ENCODE measurements around the gene POU2F3. TPM values are rescaled to one million over a fixed set of nuclear protein-coding genes. Genes with fewer than 3 reads are reported as not detected.

POU2F3 gene
- total and polyA plus RNA-seq, 2 of the 4 experiments (the other 2 are of a cell fraction): under 0.01 to 0.09 TPM

DNA sequence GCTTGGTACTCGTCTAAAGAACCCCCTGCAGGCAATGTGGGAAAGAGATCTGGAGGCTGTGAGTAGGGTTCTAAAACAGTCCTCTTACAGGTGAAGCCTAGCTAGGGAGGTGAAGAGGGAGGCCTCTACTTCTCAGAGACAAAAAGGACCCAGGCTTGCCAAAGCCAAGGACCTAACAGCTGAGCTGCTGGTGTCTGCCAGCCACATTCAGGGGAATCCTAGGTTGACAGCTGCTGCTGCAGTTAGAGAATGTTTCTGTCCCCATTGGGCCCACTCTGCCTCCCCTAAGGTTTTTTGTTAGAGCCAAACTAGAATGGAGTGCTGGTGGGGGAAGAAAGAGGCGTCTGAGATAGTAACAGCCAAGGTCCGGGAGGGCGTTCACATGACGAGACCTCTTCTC is 58.5 kb downstream of the POU2F3 start:
- no peak overlapping the region for H4K5ac ChIP-seq (ENCODE audit: low read depth, low read length)
- H3K27ac ChIP-seq (ENCODE audit: insufficient read depth, low read length): no peak overlapping the region
- no peaks in the 10 kb centered on the region for H3K79me1 ChIP-seq (ENCODE audit: low read depth in 1 of 2, low read length in 2 of 2)
- peaks cover 50% of the 10 kb centered on the region for H3K27me3 ChIP-seq (ENCODE audit: control insufficient read depth, insufficient read depth, low read length)
- no peak overlapping the region for H2BK5ac ChIP-seq (ENCODE audit: low read depth, low read length, poor library complexity, severe bottlenecking)
- H4K8ac ChIP-seq (ENCODE audit: low read depth in 2 of 2, low read length in 2 of 2): no peak overlapping the region
- no peak overlapping the region for H3K23ac ChIP-seq (ENCODE audit: low read depth, low read length)
- H3K36me3 ChIP-seq (ENCODE audit: control insufficient read depth, insufficient read depth, low read length): no peaks in the 10 kb centered on the region
- H3K9me3 ChIP-seq (ENCODE audit: control insufficient read depth, insufficient read depth, low read length): no peaks in the 10 kb centered on the region
- no TSS peak for BruUV-seq (replicated peaks)
- H3K9me1 ChIP-seq (ENCODE audit: insufficient read depth, low read length): no peaks in the 10 kb centered on the region
- no peak overlapping the region for H2BK15ac ChIP-seq (ENCODE audit: low read depth, low read length)
- H3K4me3 ChIP-seq (ENCODE audit: insufficient read depth, low read depth, low read length): no peak overlapping the region
- H2BK20ac ChIP-seq (ENCODE audit: low read depth, low read length): no peak overlapping the region
- ATAC-seq (ENCODE audit: low read depth) (no peak), DNase-seq (no peak)
- no CpG with 5 or more reads among the region's 5 CpGs for WGBS, 2 experiments (ENCODE audit: extremely low coverage in 2 of 2, insufficient read length in 1 of 2)
- TF ChIP-seq NFE2L2 (IDR thresholded peaks at IDR 0.05; ENCODE audit: low read depth, low read length): no peak
- TF ChIP-seq, protein P1, sequence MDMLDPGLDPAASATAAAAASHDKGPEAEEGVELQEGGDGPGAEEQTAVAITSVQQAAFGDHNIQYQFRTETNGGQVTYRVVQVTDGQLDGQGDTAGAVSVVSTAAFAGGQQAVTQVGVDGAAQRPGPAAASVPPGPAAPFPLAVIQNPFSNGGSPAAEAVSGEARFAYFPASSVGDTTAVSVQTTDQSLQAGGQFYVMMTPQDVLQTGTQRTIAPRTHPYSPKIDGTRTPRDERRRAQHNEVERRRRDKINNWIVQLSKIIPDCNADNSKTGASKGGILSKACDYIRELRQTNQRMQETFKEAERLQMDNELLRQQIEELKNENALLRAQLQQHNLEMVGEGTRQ (IDR thresholded peaks at IDR 0.05; ENCODE audit: low read depth, low read length): no peak
- no peak for TF ChIP-seq FOS (IDR thresholded peaks at IDR 0.05; ENCODE audit: low read depth, low read length)
- TF ChIP-seq ELK1 (IDR thresholded peaks at IDR 0.05; ENCODE audit: borderline replicate concordance, low read depth, low read length): no peak
- no peak for TF ChIP-seq RAD21 (IDR thresholded peaks at IDR 0.05; ENCODE audit: low read length)
- TF ChIP-seq MXI1 (IDR thresholded peaks at IDR 0.05; ENCODE audit: borderline replicate concordance, low read depth, low read length): no peak
- TF ChIP-seq BHLHE40 (IDR thresholded peaks at IDR 0.05; ENCODE audit: low read depth, low read length): no peak
- TF ChIP-seq POLR2A (IDR thresholded peaks at IDR 0.05; ENCODE audit: low read depth, low read length): no peak
- TF ChIP-seq CEBPB (IDR thresholded peaks at IDR 0.05; ENCODE audit: low read depth, low read length): no peak
- TF ChIP-seq MAZ (IDR thresholded peaks at IDR 0.05; ENCODE audit: borderline replicate concordance, low read depth, low read length): no peak
- no peak for TF ChIP-seq RFX5 (IDR thresholded peaks at IDR 0.05; ENCODE audit: low read depth, low read length)
- no peak for TF ChIP-seq CHD1 (IDR thresholded peaks at IDR 0.05; ENCODE audit: low read depth, low read length)
- TF ChIP-seq MAFK (IDR thresholded peaks at IDR 0.05; ENCODE audit: low read depth, low read length): no peak
- H3K4me1 ChIP-seq (ENCODE audit: control insufficient read depth, insufficient read depth, low read length): no peaks in the 10 kb centered on the region
- in situ Hi-C loops (cut with MboI; ENCODE audit: low sequenced_read_pairs) (loop anchor here (5.0 kb wide), 1 partner anchor 66 kb away; no protein-coding TSS in a partner anchor), intact Hi-C loops (cut with micrococcal nuclease) (no loop called here), dilution Hi-C loops (cut with HindIII; ENCODE audit: low sequenced_read_pairs, unreplicated experiment) (no loop called here)
- H2BK120ac ChIP-seq (ENCODE audit: low read depth, low read length): no peak overlapping the region
- ChIA-PET POLR2A (ENCODE audit: unreplicated experiment) (no interaction called here), CTCF (interaction anchor here (1.0 kb wide), 1 partner anchor 130 kb away, joined by 3 read pairs; no protein-coding TSS in a partner anchor)
- H2AK9ac ChIP-seq (replicated peaks; ENCODE audit: low read depth, low read length, poor library complexity): no peak overlapping the region
- no peak overlapping the region for H3K4me2 ChIP-seq (ENCODE audit: low read depth, low read length)
- H2AFZ ChIP-seq (replicated peaks; ENCODE audit: low read length, poor library complexity): no peak overlapping the region
- H4K20me1 ChIP-seq (ENCODE audit: insufficient read depth, low read length): no peaks in the 10 kb centered on the region
- H2AK5ac ChIP-seq (ENCODE audit: low read depth, low read length): no peak overlapping the region
- no peak overlapping the region for H3K4ac ChIP-seq (ENCODE audit: low read depth, low read length)
- no peak overlapping the region for H3K9ac ChIP-seq (ENCODE audit: low read depth, low read length)
- no peak overlapping the region for H3K56ac ChIP-seq (ENCODE audit: extremely low read depth, insufficient read depth, low read length)
- H4K91ac ChIP-seq (ENCODE audit: insufficient read depth, low read depth, low read length): no peak overlapping the region
- no peak overlapping the region for H3K18ac ChIP-seq (ENCODE audit: low read depth, low read length)
- no peak overlapping the region for H3K14ac ChIP-seq (replicated peaks; ENCODE audit: low read depth, low read length)
